HG02763 (cell line): ENCODE measurements around the gene PRSS21.

ENCODE experiments used
- ATAC-seq: cut with Tn5 transposase; IDR thresholded peaks from one replicate; pipeline ENCODE4 v1.9.1; 2021; ENCODE audit warnings: mild to moderate bottlenecking, moderate library complexity; ENCODE audit not compliant: unreplicated experiment

The PRSS21 gene

DNA sequence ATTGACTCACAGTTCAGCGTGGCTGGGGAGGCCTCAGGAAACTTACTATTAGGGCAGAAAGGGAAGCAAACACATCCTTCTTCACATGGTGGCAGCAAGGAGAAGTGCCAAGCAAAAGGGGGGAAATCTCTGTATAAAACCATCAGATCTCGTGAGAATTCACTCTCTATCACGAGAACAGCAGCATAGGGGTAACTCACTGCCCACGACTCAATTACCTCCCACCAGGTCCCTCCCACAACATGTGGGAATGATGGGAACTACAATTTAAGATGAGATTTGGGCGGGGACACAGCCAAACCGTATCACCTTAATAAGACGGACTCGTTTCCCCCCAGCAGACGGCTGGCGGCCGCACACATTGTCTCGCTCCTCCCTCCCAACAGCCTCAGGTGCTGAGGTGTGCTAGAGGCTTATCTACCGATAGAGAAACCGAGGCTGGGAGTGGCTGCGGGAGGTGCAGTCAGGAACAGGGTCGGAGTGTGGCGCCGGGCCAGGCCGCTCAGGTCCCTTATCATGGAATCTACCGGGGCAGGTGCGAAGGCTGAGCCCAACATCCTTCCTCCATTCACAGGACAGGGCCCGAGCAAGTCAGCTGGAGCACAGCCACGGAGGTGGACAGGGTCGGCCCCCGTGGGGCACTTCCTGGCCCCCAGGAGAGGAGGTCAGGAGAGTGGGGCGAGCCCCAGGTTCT, 8.2 kb downstream of the PRSS21 start:
- ATAC-seq: no peak

GRCh38 chr16:2825906-2826305, 8.9 kb downstream of the PRSS21 start:
- no peak for ATAC-seq

GRCh38 chr16:2826591-2827373, 9.7 kb downstream of the PRSS21 start:
- no peak for ATAC-seq

- ATAC-seq: no peak
These were observed 10.3 kb downstream of the PRSS21 start for GRCh38 chr16:2827374-2827791.

DNA sequence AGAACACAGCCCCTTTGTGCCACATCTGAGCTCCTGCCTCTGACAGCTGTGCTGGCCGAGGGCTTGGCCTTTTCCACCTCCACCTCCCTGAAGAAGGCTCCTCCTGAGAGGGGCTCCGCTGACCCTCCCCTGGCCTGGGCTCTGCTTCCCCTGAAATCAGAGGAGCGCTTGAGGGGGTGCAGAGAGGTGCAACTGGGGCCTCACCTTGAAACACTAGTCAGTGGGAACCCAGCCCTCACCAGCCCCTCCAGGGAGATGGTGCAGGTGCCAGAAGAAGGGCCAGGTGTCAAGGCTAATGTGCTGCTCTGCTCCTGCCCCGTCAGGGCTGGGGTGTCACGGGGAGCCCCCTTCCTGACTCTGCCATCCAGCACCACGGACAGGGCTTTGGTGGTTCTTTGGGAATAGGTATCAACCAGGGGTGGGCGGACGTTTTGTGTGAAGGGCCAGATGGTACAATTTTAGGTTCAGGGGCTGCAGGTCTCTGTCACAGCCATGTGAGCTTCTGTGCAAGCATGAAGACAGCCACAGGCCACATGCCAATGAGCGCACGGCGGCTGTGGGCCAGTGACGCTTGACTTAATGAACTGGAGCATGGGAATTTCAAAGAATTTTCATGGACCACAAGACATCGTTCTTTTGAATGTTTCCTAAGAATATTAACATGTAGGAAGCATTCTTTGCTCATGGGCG, 10.9 kb downstream of the PRSS21 start:
- no peak for ATAC-seq

DNA sequence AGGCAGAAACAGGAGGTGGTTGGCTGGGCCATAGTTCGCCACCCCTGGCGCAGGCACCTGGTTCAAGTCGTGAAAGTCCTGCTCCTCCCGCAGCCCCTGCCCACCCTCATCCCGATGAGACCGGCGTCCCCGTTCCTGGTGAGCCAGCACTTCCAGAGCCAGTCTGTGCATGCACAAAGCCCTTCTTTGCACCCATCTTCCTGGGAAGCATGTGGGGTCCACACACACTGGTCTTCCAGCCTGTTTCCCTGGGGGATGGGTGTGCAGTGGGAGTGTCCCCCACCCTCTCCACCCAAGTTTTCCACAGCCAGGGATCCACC, 11.4 kb downstream of the PRSS21 start:
- ATAC-seq: no peak

- ATAC-seq: no peak
These were observed 11.9 kb downstream of the PRSS21 start for GRCh38 chr16:2828876-2829430.

DNA sequence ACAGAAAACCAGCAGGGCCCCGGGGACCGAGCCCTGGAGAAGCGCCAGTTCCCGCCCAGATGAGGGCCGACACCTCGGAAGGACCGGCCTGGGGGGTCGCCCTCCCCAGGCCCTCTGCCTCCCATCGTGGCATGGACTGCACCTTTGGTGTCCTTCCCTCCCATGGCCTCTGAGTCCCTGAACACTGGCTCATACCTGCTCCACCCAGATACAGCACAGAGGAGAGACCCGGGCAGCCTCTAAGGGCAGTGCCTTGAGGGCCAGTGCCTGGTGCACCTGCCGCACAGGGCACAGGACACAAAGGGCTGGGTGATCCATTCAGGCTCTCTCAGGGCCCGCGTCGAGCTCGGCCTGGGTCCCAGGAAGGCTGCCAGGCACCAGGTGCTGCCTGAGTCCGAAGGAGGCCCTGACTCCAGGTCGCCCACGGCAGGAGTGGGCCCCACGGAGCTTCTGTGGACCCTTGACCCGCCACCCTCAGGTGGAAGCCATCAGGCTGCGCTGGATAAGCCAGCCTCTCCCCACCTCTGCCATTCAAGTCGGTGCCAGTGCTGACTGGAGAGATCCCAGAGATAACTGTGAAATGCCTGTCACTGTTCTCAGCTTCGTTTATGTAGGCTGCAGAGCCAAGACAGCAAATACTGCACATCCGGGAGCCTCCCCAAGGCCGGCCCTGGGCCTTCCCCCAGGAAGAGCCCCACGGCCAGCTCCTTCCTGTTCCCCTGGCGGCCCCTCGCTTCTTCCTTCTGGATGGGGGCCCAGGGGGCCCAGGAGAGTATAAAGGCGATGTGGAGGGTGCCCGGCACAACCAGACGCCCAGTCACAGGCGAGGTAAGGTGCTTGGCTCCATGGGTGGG, 12.7 kb downstream of the PRSS21 start, which contains the start of gene ZG16B:
TSS of gene ZG16B (plus strand) at position 803 of the 854 bp plus-strand sequence. CDS start 139 bp downstream, outside the sequence.
- ATAC-seq: no peak

DNA sequence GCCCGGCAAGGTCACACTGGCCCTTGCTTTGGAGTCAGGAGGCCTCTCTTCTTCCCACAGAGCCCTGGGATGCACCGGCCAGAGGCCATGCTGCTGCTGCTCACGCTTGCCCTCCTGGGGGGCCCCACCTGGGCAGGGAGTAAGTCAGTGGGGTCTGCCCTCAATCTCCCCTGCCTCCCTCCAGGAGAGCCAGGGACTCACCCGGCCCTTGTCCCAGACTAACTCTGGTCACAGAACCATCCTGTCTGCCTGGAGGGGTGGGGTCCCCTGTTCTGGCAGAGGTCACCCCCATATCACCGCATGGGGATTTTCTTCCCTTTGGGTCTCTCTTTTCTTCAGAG, 13.3 kb downstream of the PRSS21 start:
- ATAC-seq: no peak

DNA sequence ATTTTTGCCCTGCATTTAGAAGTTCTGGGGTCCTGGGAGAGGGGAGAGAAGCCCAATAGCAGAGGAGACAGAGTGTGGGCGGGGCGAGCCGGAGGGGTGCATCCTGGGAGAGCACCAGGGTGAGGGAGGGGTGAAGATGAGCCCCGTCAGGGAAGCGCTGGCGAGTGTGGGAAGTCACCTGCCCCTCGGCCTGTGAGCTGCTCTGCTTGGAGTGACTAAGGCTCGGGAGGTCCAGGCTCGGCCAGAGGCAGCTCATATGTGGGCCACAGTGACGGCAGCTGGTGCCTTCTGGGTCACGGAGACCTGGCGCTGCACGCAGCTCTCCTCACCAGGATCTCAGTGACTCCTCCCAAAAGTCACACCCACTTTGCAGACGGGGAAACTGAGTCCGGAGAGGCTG, 14.2 kb downstream of the PRSS21 start:
- no peak for ATAC-seq

DNA sequence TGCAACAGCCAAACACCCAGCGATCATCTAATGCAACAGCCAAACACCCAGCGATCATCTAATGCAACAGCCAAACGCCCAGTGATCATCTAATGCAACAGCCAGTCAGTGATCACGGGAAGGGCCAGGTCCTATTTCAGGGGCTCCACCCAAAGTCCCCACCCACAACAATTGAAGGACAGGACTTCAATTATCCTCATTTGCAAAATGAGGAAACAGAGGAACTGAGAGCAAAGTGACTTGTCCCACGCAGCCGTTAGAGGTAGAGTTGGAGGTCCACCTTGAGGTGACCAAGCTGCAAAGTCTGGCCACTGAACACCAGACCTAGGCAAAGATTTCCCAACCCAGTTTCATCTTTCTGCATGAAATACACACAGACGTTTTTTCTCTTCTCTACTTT, 16.7 kb downstream of the PRSS21 start:
- ATAC-seq: no peak

DNA sequence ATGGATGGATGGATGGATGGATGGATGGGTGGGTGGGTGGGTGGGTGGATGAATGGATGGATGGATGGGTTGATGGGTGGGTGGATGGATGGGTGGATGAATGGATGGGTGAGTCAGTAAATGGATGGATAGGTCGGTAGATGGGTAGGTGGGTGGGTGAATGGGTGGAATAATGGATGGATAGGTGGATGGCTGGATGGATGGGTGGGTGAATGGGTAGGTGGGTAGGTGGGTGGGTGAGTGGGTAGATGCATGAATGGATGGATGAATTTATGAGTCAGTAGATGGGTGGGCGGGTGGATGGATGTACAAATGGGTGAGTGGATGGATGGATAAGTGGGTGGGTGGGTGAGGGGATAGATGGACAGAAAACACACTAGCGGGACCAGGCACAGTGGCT, 17.9 kb downstream of the PRSS21 start:
- no peak for ATAC-seq

GRCh38 chr16:2835638-2836493, 18.8 kb downstream of the PRSS21 start:
- no peak for ATAC-seq

GRCh38 chr16:2836646-2837508, 19.8 kb downstream of the PRSS21 start:
- ATAC-seq: no peak

DNA sequence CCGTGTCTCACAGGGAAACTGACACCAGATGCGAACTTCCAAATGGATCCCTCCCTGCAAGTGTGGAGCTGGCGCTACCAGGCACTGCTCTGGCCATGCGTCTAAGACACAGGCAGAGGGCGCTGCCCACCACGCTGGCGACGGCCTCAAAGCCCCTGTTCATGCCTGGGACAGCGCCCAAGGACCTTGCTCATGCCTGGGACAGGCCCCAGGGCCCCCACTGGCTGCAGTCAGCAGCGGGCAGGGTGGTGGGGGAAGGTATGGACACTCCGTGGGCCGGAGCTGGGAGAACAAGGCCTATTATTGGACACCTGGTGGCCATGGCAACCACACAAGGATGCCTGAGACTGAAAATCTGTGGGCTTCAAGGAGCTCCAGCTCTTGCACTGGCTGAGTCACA, 21.9 kb downstream of the PRSS21 start:
- no peak for ATAC-seq

GRCh38 chr16:2839650-2840450, 22.8 kb downstream of the PRSS21 start:
- ATAC-seq: no peak

- no peak for ATAC-seq
These were observed 23.9 kb downstream of the PRSS21 start for GRCh38 chr16:2840914-2841313.
